ENCODE measurements around the gene PTPRD.

Gene PTPRD

GRCh38 chr9:10612641-10613398, at the start of gene PTPRD:
Gene PTPRD, minus strand, starts transcription at chr9:10613002.
- H3K27me3 Mint-ChIP-seq: peaks cover 36% of the 10 kb centered on the region
- peak within 1 kb of the TSS; percentile 48 for H3K4me3 Mint-ChIP-seq
- peak; percentile 10 for DNase-seq
- peaks cover 4% of the 10 kb centered on the region for H3K4me1 Mint-ChIP-seq
- ATAC-seq: peak; percentile 76
- no peak within 1 kb of the TSS for H3K27ac Mint-ChIP-seq
- no peaks in the 10 kb centered on the region for H3K9me3 Mint-ChIP-seq
- H3K36me3 Mint-ChIP-seq (ENCODE audit: low read depth): no peaks in the 10 kb centered on the region

- DNase-seq (no peak), ATAC-seq (no peak)
- Mint-ChIP-seq H3K4me3 (no peak overlapping the region), H3K27ac (no peak overlapping the region), H3K4me1 (no peaks in the 10 kb centered on the region), H3K27me3 (no peaks in the 10 kb centered on the region), H3K36me3 (ENCODE audit: low read depth) (no peaks in the 10 kb centered on the region), H3K9me3 (peaks cover 6% of the 10 kb centered on the region)
Observed at GRCh38 chr9:10661994-10662393, 49.2 kb upstream of the PTPRD start.

- no peak overlapping the region for H3K27ac Mint-ChIP-seq
- peaks cover 6% of the 10 kb centered on the region for H3K9me3 Mint-ChIP-seq
- ATAC-seq: no peak
- H3K4me1 Mint-ChIP-seq: no peaks in the 10 kb centered on the region
- DNase-seq: no peak
- no peaks in the 10 kb centered on the region for H3K36me3 Mint-ChIP-seq (ENCODE audit: low read depth)
- no peak overlapping the region for H3K4me3 Mint-ChIP-seq
- H3K27me3 Mint-ChIP-seq: no peaks in the 10 kb centered on the region
Observed at GRCh38 chr9:10661376-10661775, 48.6 kb upstream of the PTPRD start.

- Mint-ChIP-seq H3K4me3 (no peak overlapping the region), H3K36me3 (ENCODE audit: low read depth) (peaks cover 3% of the 10 kb centered on the region), H3K4me1 (no peaks in the 10 kb centered on the region), H3K27ac (no peak overlapping the region), H3K9me3 (peaks cover 34% of the 10 kb centered on the region), H3K27me3 (no peaks in the 10 kb centered on the region)
- ATAC-seq (no peak), DNase-seq (no peak)
Observed at GRCh38 chr9:10651012-10651411, 38.2 kb upstream of the PTPRD start.

GRCh38 chr9:10649076-10649475, 36.3 kb upstream of the PTPRD start:
- no peak for DNase-seq
- peaks cover 30% of the 10 kb centered on the region for H3K9me3 Mint-ChIP-seq
- H3K4me1 Mint-ChIP-seq: no peaks in the 10 kb centered on the region
- peaks cover 3% of the 10 kb centered on the region for H3K36me3 Mint-ChIP-seq (ENCODE audit: low read depth)
- no peak overlapping the region for H3K27ac Mint-ChIP-seq
- no peaks in the 10 kb centered on the region for H3K27me3 Mint-ChIP-seq
- ATAC-seq: no peak
- no peak overlapping the region for H3K4me3 Mint-ChIP-seq

GRCh38 chr9:10633785-10634184, 21.0 kb upstream of the PTPRD start:
- Mint-ChIP-seq H3K36me3 (ENCODE audit: low read depth) (no peaks in the 10 kb centered on the region), H3K4me3 (no peak overlapping the region), H3K27ac (no peak overlapping the region), H3K27me3 (no peaks in the 10 kb centered on the region), H3K9me3 (peaks cover 6% of the 10 kb centered on the region), H3K4me1 (no peaks in the 10 kb centered on the region)
- ATAC-seq (no peak), DNase-seq (no peak)

GRCh38 chr9:10614196-10614800, 1.5 kb upstream of the PTPRD start:
- no peak for DNase-seq

GRCh38 chr9:10613419-10613818, 617 bp upstream of the PTPRD start:
- peaks cover 37% of the 10 kb centered on the region for H3K27me3 Mint-ChIP-seq
- no peak overlapping the region for H3K4me3 Mint-ChIP-seq
- no peak for DNase-seq
- peaks cover 4% of the 10 kb centered on the region for H3K4me1 Mint-ChIP-seq
- no peak for ATAC-seq
- H3K9me3 Mint-ChIP-seq: no peaks in the 10 kb centered on the region
- H3K36me3 Mint-ChIP-seq (ENCODE audit: low read depth): no peaks in the 10 kb centered on the region
- no peak overlapping the region for H3K27ac Mint-ChIP-seq

More at GRCh38 chr9:10614196-10614800, 1.5 kb upstream of the PTPRD start:
- H3K4me3 Mint-ChIP-seq: no peak overlapping the region
- peaks cover 4% of the 10 kb centered on the region for H3K4me1 Mint-ChIP-seq
- no peak overlapping the region for H3K27ac Mint-ChIP-seq
- no peak for ATAC-seq
- no peaks in the 10 kb centered on the region for H3K9me3 Mint-ChIP-seq
- peaks cover 37% of the 10 kb centered on the region for H3K27me3 Mint-ChIP-seq
- no peaks in the 10 kb centered on the region for H3K36me3 Mint-ChIP-seq (ENCODE audit: low read depth)

GRCh38 chr9:10605388-10605787, 7.4 kb downstream of the PTPRD start:
- Mint-ChIP-seq H3K9me3 (no peaks in the 10 kb centered on the region), H3K27ac (no peak overlapping the region), H3K4me3 (no peak overlapping the region), H3K4me1 (no peaks in the 10 kb centered on the region), H3K36me3 (ENCODE audit: low read depth) (no peaks in the 10 kb centered on the region), H3K27me3 (no peaks in the 10 kb centered on the region)
- DNase-seq: no peak
- no peak for ATAC-seq

- H3K27me3 Mint-ChIP-seq: no peaks in the 10 kb centered on the region
- DNase-seq: no peak
- no peak for ATAC-seq
- H3K4me1 Mint-ChIP-seq: no peaks in the 10 kb centered on the region
- no peak overlapping the region for H3K27ac Mint-ChIP-seq
- H3K9me3 Mint-ChIP-seq: no peaks in the 10 kb centered on the region
- no peaks in the 10 kb centered on the region for H3K36me3 Mint-ChIP-seq (ENCODE audit: low read depth)
- no peak overlapping the region for H3K4me3 Mint-ChIP-seq
Observed at GRCh38 chr9:10604927-10605326, 7.9 kb downstream of the PTPRD start.

- Mint-ChIP-seq H3K27ac (no peak overlapping the region), H3K36me3 (ENCODE audit: low read depth) (no peaks in the 10 kb centered on the region), H3K9me3 (peaks cover 2% of the 10 kb centered on the region), H3K27me3 (no peaks in the 10 kb centered on the region), H3K4me3 (no peak overlapping the region), H3K4me1 (no peaks in the 10 kb centered on the region)
- DNase-seq (no peak), ATAC-seq (no peak)
Observed at GRCh38 chr9:10597801-10598200, 15.0 kb downstream of the PTPRD start.

- no peak for DNase-seq
- Mint-ChIP-seq H3K4me3 (no peak overlapping the region), H3K27me3 (no peaks in the 10 kb centered on the region), H3K9me3 (peaks cover 15% of the 10 kb centered on the region), H3K4me1 (no peaks in the 10 kb centered on the region), H3K27ac (no peak overlapping the region), H3K36me3 (ENCODE audit: low read depth) (no peaks in the 10 kb centered on the region)
- ATAC-seq: no peak
Observed at GRCh38 chr9:10594482-10594881, 18.3 kb downstream of the PTPRD start.

- Mint-ChIP-seq H3K4me1 (no peaks in the 10 kb centered on the region), H3K27me3 (no peaks in the 10 kb centered on the region), H3K27ac (no peak overlapping the region), H3K4me3 (no peak overlapping the region), H3K36me3 (ENCODE audit: low read depth) (no peaks in the 10 kb centered on the region), H3K9me3 (peaks cover 17% of the 10 kb centered on the region)
- ATAC-seq (no peak), DNase-seq (no peak)
Observed at GRCh38 chr9:10586407-10586806, 26.4 kb downstream of the PTPRD start.

- Mint-ChIP-seq H3K4me3 (no peak overlapping the region), H3K4me1 (no peaks in the 10 kb centered on the region), H3K9me3 (peaks cover 16% of the 10 kb centered on the region), H3K27me3 (no peaks in the 10 kb centered on the region), H3K36me3 (ENCODE audit: low read depth) (no peaks in the 10 kb centered on the region), H3K27ac (no peak overlapping the region)
- ATAC-seq (no peak), DNase-seq (no peak)
Observed at GRCh38 chr9:10571699-10572098, 41.1 kb downstream of the PTPRD start.

- no peaks in the 10 kb centered on the region for H3K36me3 Mint-ChIP-seq (ENCODE audit: low read depth)
- H3K9me3 Mint-ChIP-seq: peaks cover 11% of the 10 kb centered on the region
- DNase-seq (no peak), ATAC-seq (no peak)
- no peaks in the 10 kb centered on the region for H3K4me1 Mint-ChIP-seq
- no peaks in the 10 kb centered on the region for H3K27me3 Mint-ChIP-seq
- no peak overlapping the region for H3K4me3 Mint-ChIP-seq
- no peak overlapping the region for H3K27ac Mint-ChIP-seq
Observed at GRCh38 chr9:10566848-10567247, 46.0 kb downstream of the PTPRD start.

All from activated naive CD8-positive, alpha-beta T cell treated with anti-CD3 and anti-CD28 coated beads, Interleukin-2, amount 50 U/mL, for 24 hours (primary cell).